GM23248 (cell line): ENCODE data around the gene SPATS2L.

Source experiments
- EZH2 ChIP-seq: fragments of 200-600 bp; sonication (generic); IDR thresholded peaks from 2 replicates; pipeline ENCODE4 v1.6.1; 2018; ENCODE audit warnings: antibody characterized with exemption, mild to moderate bottlenecking; ENCODE audit not compliant: insufficient read depth, poor library complexity, severe bottlenecking
- EZH2phosphoT487 ChIP-seq: fragments of 200-600 bp; sonication (generic); IDR thresholded peaks from 2 replicates; pipeline ENCODE4 v1.6.1; 2018; ENCODE audit warnings: antibody characterized with exemption, moderate library complexity, mild to moderate bottlenecking, low read depth; ENCODE audit not compliant: insufficient read depth

DNA sequence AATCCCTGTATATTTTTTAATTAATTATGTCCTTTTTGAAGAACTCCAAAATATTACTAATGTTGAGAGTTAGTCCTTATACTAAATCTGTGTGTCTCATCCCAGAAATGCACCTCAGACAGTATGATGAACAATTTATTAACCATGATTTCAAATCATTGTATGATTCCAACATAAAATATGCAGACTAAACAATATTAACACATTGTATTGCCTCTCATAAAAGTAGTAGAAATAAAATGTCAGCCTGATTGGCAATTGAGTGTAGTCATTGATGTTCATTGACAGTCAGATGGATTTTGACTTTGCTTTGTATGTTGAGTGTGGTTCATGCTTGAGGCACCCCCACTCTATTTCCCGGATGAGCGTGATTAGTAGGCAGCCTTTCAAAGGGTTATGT is 145.9 kb downstream of the SPATS2L start:
- TF ChIP-seq EZH2 (no peak), EZH2phosphoT487 (no peak)
